ENCODE results near the gene ELMO3.

ELMO3 gene

DNA sequence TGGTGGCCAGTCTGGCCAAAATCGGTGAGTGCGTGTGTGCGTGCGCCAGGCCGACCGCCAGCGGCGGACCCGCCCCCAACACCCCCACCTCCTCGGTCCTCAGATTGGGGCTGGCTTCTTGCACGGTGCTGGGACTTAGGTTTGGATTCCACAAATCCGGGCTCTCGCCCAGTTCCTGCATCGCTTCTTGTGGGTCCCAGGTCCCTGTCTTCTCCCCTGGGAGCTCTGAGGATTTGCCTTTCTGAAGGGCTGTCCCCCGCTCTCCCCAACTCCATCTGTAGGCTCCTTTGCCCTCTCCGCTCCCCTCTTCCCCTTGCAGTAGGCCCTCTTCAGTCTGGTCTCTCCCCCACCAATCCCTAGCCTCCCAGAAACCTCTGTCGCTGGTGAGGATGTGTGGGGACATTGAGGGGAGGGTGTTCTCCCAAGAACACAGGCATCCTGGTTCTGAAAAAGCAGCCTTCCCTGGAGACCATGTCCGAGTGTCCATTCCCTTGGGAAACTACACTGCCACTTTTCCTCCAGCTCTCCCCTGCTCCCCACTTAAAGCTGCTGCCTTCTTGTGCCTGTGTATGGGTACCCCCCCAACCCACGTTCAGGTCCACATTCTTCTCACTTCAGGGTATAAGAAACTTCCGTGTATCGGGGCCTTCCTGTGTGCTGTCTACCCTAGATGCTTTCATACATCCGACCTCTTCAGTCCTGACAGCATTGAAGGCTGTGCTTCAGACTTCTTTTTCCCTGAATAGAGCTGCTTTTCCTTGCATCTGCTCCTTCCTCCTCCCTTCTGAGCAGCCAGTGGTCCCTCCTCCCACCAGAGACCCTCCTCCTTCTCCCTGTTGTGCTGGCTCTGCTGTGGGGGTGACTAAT, 50.5 kb downstream of the ELMO3 start:
- DNase-seq (ENCODE audit: low spot score): no peak
- TF ChIP-seq, protein P1, sequence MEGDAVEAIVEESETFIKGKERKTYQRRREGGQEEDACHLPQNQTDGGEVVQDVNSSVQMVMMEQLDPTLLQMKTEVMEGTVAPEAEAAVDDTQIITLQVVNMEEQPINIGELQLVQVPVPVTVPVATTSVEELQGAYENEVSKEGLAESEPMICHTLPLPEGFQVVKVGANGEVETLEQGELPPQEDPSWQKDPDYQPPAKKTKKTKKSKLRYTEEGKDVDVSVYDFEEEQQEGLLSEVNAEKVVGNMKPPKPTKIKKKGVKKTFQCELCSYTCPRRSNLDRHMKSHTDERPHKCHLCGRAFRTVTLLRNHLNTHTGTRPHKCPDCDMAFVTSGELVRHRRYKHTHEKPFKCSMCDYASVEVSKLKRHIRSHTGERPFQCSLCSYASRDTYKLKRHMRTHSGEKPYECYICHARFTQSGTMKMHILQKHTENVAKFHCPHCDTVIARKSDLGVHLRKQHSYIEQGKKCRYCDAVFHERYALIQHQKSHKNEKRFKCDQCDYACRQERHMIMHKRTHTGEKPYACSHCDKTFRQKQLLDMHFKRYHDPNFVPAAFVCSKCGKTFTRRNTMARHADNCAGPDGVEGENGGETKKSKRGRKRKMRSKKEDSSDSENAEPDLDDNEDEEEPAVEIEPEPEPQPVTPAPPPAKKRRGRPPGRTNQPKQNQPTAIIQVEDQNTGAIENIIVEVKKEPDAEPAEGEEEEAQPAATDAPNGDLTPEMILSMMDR (IDR thresholded peaks at IDR 0.05; ENCODE audit: extremely low read depth, insufficient read depth, missing control alignments): no peak
- in situ Hi-C loops (cut with MboI; ENCODE audit: low pct_unique_long_range_greater_than_20kb, low sequenced_read_pairs, unreplicated experiment): no loop called here

DNA sequence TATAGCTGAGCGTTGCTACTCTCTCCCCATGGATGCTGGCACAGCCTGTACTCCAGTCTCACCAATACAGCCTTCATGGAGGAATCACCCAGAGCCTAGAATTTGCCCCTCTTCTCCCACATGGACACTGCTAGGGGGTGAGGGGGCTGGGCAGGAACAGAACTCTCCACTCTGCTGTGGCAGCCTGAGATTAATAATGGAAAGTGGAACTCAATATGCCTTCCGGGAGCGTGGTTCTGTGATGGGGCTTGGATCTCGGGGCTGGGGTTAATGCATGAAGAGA, 51.1 kb downstream of the ELMO3 start:
- TF ChIP-seq, protein P1 (IDR thresholded peaks at IDR 0.05; ENCODE audit: extremely low read depth, insufficient read depth, missing control alignments): no peak
- in situ Hi-C loops (cut with MboI; ENCODE audit: low pct_unique_long_range_greater_than_20kb, low sequenced_read_pairs, unreplicated experiment): no loop called here
- DNase-seq (ENCODE audit: low spot score): no peak

DNA sequence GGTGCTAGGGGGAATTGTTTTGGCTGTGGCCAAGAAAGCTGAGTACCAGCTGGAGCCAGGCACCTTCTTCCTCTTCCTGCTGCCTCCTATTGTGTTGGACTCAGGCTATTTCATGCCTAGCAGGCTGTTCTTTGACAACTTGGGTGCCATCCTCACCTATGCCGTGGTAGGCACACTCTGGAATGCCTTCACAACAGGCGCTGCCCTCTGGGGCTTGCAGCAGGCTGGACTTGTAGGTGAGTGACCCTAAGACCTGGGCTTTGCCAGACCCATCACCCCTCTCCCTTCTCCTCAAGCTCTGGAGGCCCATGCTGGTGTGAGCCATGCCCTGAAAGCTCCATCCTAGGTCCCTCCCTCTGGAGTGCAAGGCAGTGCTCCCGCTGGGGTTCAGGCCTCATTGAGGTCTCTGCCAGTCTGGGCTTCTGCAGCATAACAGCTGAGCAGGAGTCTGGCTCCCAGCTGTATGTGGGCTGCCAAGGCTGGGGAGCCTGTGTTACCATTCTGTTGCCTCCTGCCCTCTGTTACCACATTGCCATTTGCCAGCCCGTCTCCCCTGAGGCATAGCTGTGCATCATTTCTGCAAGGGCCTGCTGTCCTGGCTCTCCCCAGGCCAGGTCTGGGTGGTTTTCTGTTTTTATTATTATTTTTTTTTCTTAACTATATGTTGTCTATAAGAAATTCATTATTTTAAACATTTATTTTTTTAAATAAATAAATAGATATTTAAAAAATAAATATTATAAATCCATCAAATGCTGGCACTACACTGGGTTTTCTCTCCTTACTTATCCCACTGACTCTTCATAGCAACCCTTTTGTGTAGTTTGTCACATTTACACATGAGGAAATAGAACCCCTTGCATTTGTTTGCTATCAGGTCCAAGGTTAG, 53.9 kb downstream of the ELMO3 start:
- DNase-seq (ENCODE audit: low spot score): no peak
- TF ChIP-seq, protein P1 (IDR thresholded peaks at IDR 0.05; ENCODE audit: extremely low read depth, insufficient read depth, missing control alignments): no peak
- in situ Hi-C loops (cut with MboI; ENCODE audit: low pct_unique_long_range_greater_than_20kb, low sequenced_read_pairs, unreplicated experiment): no loop called here

Measured in GM13977 (cell line).